Measurements from ENCODE around the gene HGF.
A peak's percentile ranks its signal among the peaks of the same experiment; 100 is the strongest.

- TF ChIP-seq TOX (CRISPR knock-in tag; IDR thresholded peaks at IDR 0.05; ENCODE audit: borderline replicate concordance) (no peak), GLIS3 (CRISPR knock-in tag; IDR thresholded peaks at IDR 0.05) (peak; percentile 70; the same call in 1 of the 2 replicates), RARB (CRISPR knock-in tag; IDR thresholded peaks at IDR 0.05) (no peak), ZFP3 (CRISPR knock-in tag; IDR thresholded peaks at IDR 0.05) (no peak), ZNF8 (CRISPR knock-in tag; IDR thresholded peaks at IDR 0.05) (no peak), CSDC2 (CRISPR knock-in tag; IDR thresholded peaks at IDR 0.05) (no peak), OSR1 (CRISPR knock-in tag; IDR thresholded peaks at IDR 0.05) (no peak), PATZ1 (CRISPR knock-in tag; IDR thresholded peaks at IDR 0.05; ENCODE audit: borderline replicate concordance) (no peak; the same call in 1 of the 2 replicates), CREB5 (CRISPR knock-in tag; IDR thresholded peaks at IDR 0.05; ENCODE audit: low read depth) (peak; percentile 85), ISL1 (CRISPR knock-in tag; IDR thresholded peaks at IDR 0.05) (peak; percentile 88), TSHZ2 (CRISPR knock-in tag; IDR thresholded peaks at IDR 0.05) (no peak)
Observed at GRCh38 chr7:81725812-81726127, 44.1 kb downstream of the HGF start.

Data from SK-N-SH treated with all-trans-retinoic acid at 6 μM for 48 hours (cell line).